ENCODE measurements around the gene AMIGO3. TPM values are rescaled to one million over a fixed set of nuclear protein-coding genes. Genes with fewer than 3 reads are reported as not detected.

AMIGO3 gene, protein sequence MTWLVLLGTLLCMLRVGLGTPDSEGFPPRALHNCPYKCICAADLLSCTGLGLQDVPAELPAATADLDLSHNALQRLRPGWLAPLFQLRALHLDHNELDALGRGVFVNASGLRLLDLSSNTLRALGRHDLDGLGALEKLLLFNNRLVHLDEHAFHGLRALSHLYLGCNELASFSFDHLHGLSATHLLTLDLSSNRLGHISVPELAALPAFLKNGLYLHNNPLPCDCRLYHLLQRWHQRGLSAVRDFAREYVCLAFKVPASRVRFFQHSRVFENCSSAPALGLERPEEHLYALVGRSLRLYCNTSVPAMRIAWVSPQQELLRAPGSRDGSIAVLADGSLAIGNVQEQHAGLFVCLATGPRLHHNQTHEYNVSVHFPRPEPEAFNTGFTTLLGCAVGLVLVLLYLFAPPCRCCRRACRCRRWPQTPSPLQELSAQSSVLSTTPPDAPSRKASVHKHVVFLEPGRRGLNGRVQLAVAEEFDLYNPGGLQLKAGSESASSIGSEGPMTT
- total RNA-seq: 1 to 10 TPM in 2 of 4 donors, not detected in 2; 1.3 to 2.2 TPM

DNA sequence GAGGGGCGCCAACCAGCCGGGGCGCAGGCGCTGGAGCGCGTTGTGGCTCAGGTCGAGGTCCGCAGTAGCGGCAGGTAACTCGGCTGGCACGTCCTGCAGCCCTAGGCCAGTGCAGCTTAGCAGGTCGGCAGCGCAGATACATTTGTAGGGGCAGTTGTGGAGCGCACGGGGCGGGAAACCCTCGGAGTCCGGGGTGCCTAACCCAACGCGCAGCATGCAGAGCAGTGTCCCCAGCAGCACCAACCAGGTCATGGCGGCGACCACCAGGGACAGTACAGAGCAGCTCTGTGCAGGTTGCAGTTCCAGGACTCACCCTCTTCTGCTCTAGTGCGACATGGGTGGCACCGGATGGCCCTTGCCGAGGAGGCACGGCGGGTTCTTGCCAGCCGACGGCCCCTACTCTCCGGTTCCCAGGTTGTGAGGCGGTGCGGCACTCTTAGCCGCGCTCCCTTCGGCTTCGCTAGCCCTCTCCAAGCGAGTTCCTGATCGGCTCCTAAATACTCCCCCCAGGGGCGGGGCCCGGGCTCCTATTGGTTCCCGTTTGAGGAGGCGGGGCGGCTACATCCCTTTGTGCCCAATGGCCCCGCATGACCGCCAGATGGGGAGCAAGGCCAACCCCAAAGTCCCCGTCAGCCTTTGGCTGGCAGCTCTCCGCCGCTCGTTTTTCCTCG, at the start of gene AMIGO3:
Gene AMIGO3 (minus strand): TSS at position 471 of the 671 bp plus-strand sequence. CDS start 219 bp downstream, at position 252.
- Histone ChIP-seq H3K4me3 (peak within 1 kb of the TSS; percentile 30 to 75 (median 53)), H3K9me3 (no peaks in the 10 kb centered on the region), H3K27me3 (no peaks in the 10 kb centered on the region), H3K36me3 (peaks cover 0 to 55% (median 9%) of the 10 kb centered on the region in 3 donors), H3K27ac (peak within 1 kb of the TSS; percentile 61 to 83 (median 72)), H3K4me1 (peaks cover 28 to 64% (median 29%) of the 10 kb centered on the region in 3 donors)
- DNase-seq: peak; percentile 76
- intact Hi-C loops (cut with DNase I): no loop called here
- WGBS, 2 donors: 0 to 6% methylated on average over 7 to 8 of the region's 50 CpGs
- TF ChIP-seq, protein P1, sequence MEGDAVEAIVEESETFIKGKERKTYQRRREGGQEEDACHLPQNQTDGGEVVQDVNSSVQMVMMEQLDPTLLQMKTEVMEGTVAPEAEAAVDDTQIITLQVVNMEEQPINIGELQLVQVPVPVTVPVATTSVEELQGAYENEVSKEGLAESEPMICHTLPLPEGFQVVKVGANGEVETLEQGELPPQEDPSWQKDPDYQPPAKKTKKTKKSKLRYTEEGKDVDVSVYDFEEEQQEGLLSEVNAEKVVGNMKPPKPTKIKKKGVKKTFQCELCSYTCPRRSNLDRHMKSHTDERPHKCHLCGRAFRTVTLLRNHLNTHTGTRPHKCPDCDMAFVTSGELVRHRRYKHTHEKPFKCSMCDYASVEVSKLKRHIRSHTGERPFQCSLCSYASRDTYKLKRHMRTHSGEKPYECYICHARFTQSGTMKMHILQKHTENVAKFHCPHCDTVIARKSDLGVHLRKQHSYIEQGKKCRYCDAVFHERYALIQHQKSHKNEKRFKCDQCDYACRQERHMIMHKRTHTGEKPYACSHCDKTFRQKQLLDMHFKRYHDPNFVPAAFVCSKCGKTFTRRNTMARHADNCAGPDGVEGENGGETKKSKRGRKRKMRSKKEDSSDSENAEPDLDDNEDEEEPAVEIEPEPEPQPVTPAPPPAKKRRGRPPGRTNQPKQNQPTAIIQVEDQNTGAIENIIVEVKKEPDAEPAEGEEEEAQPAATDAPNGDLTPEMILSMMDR (IDR thresholded peaks at IDR 0.05): peak; percentile 28 to 64 (median 50)
- peak in 3 of 4 donors; percentile 78 to 83 (median 79) for TF ChIP-seq POLR2A (IDR thresholded peaks at IDR 0.05)

DNA sequence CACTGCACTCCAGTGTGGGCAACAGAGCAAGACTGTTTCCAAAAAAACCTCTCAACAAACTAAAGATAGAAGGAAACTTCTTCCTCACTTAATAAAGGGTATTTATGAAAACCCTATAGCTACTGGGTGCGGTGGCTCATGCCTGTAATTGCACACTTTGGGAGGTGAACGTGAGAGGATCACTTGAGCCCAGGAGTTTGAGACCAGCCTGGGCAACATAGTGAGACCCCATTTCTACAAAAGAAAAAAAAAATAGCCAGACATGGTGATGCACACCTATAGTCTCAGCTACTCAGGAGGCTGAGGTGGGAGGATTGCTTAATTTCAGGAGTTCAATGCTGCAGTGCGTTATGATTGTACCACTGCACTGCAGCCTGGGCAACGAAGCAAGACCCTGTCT, 44.5 kb upstream of the AMIGO3 start:
- no peaks in the 10 kb centered on the region for H3K27me3 ChIP-seq
- no peaks in the 10 kb centered on the region for H3K9me3 ChIP-seq
- 92 to 100% methylated on average over 4 of the region's 4 CpGs for WGBS, 2 donors
- no peaks in the 10 kb centered on the region for H3K4me1 ChIP-seq
- H3K27ac ChIP-seq: no peak overlapping the region
- intact Hi-C loops (cut with DNase I): no loop called here
- no peak overlapping the region for H3K4me3 ChIP-seq
- TF ChIP-seq, protein P1 (IDR thresholded peaks at IDR 0.05): no peak
- peaks cover 0 to 36% (median 0%) of the 10 kb centered on the region in 3 donors for H3K36me3 ChIP-seq
- no peak for DNase-seq

DNA sequence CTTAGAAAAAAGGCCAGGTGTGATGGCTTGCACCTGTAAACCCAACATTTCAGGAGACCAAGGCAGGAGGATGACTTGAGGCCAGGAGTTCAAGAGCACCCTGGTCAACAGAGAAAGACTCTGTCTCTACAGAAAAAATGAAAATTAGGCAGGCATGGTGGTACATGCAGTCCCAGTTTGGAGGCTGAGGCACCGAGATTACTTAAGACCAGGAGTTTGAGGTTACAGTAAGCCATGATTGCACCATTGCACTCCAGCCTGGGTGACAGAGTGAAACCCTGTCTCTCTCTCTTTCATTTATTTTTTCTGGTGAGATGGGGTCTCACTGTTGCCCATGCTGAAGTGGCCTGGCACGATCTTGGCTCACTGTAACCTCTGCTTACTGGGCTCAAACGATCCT, 42.2 kb upstream of the AMIGO3 start:
- DNase-seq: no peak
- intact Hi-C loops (cut with DNase I): no loop called here
- TF ChIP-seq POLR2A (IDR thresholded peaks at IDR 0.05): no peak
- TF ChIP-seq, protein P1 (IDR thresholded peaks at IDR 0.05): no peak

DNA sequence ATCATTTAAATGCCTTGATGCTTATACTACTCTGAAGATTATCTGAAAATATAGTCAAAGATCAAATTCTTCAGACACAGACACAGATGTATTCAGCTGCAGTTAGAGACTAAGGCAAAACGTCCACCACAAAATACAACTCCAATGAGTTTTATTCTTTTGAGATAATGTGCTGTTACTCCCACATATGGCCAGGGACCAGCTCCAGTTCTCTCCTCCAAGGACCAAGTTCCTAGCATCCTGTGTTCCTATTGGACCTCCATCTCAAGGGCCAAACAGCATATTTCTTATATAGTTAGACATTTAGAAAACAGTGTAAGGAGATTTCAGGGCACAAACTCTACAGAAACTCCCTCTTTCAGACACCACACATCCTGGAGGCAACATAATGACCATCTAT, 39.7 kb upstream of the AMIGO3 start:
- intact Hi-C loops (cut with DNase I): no loop called here
- H3K4me1 ChIP-seq: peaks cover 0 to 11% (median 6%) of the 10 kb centered on the region in 3 donors
- H3K9me3 ChIP-seq: no peaks in the 10 kb centered on the region
- H3K4me3 ChIP-seq: no peak overlapping the region
- whole genome bisulfite sequencing, 2 donors: 10 to 50% methylated on average over 1 of the region's 1 CpG
- H3K27ac ChIP-seq: no peak overlapping the region
- no peaks in the 10 kb centered on the region for H3K27me3 ChIP-seq
- no peak for DNase-seq
- TF ChIP-seq, protein P1 (IDR thresholded peaks at IDR 0.05): no peak
- no peak for TF ChIP-seq POLR2A (IDR thresholded peaks at IDR 0.05)
- H3K36me3 ChIP-seq: peaks cover 0 to 23% (median 0%) of the 10 kb centered on the region in 3 donors

More for the DNA sequence above, 42.2 kb upstream of the AMIGO3 start:
- WGBS, 2 donors: 81 to 82% methylated on average over 3 of the region's 3 CpGs
- no peak overlapping the region for H3K4me3 ChIP-seq
- no peaks in the 10 kb centered on the region for H3K9me3 ChIP-seq
- H3K36me3 ChIP-seq: peaks cover 0 to 36% (median 0%) of the 10 kb centered on the region in 3 donors
- H3K27me3 ChIP-seq: no peaks in the 10 kb centered on the region
- no peak overlapping the region for H3K27ac ChIP-seq
- no peaks in the 10 kb centered on the region for H3K4me1 ChIP-seq

GRCh38 chr3:49757197-49757596, 37.7 kb upstream of the AMIGO3 start:
- H3K27ac ChIP-seq: no peak overlapping the region
- WGBS, 2 donors: 68 to 72% methylated on average over 2 of the region's 2 CpGs
- H3K27me3 ChIP-seq: no peaks in the 10 kb centered on the region

More at GRCh38 chr3:49757197-49757596, 37.7 kb upstream of the AMIGO3 start:
- no peak for DNase-seq
- intact Hi-C loops (cut with DNase I): no loop called here
- H3K4me3 ChIP-seq: no peak overlapping the region
- H3K4me1 ChIP-seq: peaks cover 4 to 24% (median 6%) of the 10 kb centered on the region in 3 donors
- H3K9me3 ChIP-seq: no peaks in the 10 kb centered on the region
- peaks cover 0 to 8% (median 0%) of the 10 kb centered on the region in 3 donors for H3K36me3 ChIP-seq
- TF ChIP-seq, protein P1 (IDR thresholded peaks at IDR 0.05): no peak
- no peak for TF ChIP-seq POLR2A (IDR thresholded peaks at IDR 0.05)
